HEK293 (cell line): Measurements from ENCODE around the gene PIAS2.

Source experiments
- ELK4 ChIP-seq: IDR thresholded peaks from 2 replicates; pipeline ENCODE4 v1.6.1; 2011; ENCODE audit warnings: mild to moderate bottlenecking, low read depth, low read length, borderline replicate concordance
- OSR2 ChIP-seq: fragments of 450-650 bp; formaldehyde crosslinking; IDR thresholded peaks from 2 replicates; pipeline ENCODE4 v1.5.1; 2016; ENCODE audit warnings: missing biosample characterization, missing genetic modification characterization
- SCRT2 ChIP-seq: fragments of 450-650 bp; formaldehyde crosslinking; IDR thresholded peaks from 2 replicates; pipeline ENCODE4 v1.5.1; 2016; ENCODE audit warnings: missing biosample characterization, missing genetic modification characterization
- ZNF76 ChIP-seq: fragments of 450-650 bp; formaldehyde crosslinking; IDR thresholded peaks from 2 replicates; pipeline ENCODE4; 2016; ENCODE audit warnings: low read depth, missing biosample characterization, missing genetic modification characterization, borderline replicate concordance

- no peak for TF ChIP-seq OSR2 (tag by site-specific recombination)
- no peak for TF ChIP-seq SCRT2 (tag by site-specific recombination)
- TF ChIP-seq ELK4, result no peak
- no peak for TF ChIP-seq ZNF76 (tag by site-specific recombination)
These were observed 149.0 kb downstream of the PIAS2 start for GRCh38 chr18:46768166-46768921.
